ENCODE results near the gene SLIRP.

DNA sequence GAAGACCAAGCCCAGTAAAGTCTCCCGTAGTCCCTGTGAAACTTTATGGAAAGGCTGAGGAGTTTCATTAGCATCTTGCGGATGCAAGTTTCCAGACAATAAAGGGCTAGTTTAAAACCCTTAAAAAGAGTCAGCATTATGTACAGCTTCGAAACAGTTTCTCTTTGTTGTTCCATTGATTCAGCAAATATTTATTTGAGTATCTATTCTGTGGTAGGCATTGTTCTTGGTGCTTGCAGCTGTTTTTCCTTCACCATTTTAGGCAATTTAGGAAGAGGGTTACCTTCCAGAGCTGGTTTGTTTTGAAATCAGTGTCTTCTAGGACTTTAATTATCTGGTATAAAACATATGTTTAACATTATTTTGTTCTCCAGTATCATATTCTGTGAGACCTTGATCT lies 1.5 kb downstream of the SLIRP start:
- TF ChIP-seq, protein P1, sequence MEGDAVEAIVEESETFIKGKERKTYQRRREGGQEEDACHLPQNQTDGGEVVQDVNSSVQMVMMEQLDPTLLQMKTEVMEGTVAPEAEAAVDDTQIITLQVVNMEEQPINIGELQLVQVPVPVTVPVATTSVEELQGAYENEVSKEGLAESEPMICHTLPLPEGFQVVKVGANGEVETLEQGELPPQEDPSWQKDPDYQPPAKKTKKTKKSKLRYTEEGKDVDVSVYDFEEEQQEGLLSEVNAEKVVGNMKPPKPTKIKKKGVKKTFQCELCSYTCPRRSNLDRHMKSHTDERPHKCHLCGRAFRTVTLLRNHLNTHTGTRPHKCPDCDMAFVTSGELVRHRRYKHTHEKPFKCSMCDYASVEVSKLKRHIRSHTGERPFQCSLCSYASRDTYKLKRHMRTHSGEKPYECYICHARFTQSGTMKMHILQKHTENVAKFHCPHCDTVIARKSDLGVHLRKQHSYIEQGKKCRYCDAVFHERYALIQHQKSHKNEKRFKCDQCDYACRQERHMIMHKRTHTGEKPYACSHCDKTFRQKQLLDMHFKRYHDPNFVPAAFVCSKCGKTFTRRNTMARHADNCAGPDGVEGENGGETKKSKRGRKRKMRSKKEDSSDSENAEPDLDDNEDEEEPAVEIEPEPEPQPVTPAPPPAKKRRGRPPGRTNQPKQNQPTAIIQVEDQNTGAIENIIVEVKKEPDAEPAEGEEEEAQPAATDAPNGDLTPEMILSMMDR (conservative IDR thresholded peaks at IDR 0.05; ENCODE audit: low read length), result no peak
- no peak for TF ChIP-seq EZH2phosphoT487 (IDR thresholded peaks at IDR 0.05; ENCODE audit: borderline replicate concordance)
